CD14-positive monocyte (primary cell): ENCODE data around the gene FAM169A. TPM values are rescaled to one million over a fixed set of nuclear protein-coding genes. Genes with fewer than 3 reads are reported as not detected.
"Not testable (repeated sequence)": the region's sequence is repeated elsewhere in the genome, so short reads cannot be mapped to it uniquely, and the experiment has no call there.

Source experiments
- DNase-seq, 3 donors: peaks; one replicate each; pipeline ENCODE4 v3.0.0-alpha.2; 2011 to 2022
- H2AFZ ChIP-seq: 2 replicates; pipeline ENCODE4 v1.6.0; 2012; ENCODE audit warnings: mild to moderate bottlenecking, low read depth, low read length, inconsistent platforms; ENCODE audit not compliant: insufficient read depth, poor library complexity, severe bottlenecking
- H3K27ac ChIP-seq, 2 donors: 1 replicate in 1 of 2; 2 replicates in 1 of 2; pipeline ENCODE4 v1.5.1; 2012 to 2013; ENCODE audit warnings: low read length in 2 of 2, control low read depth in 1 of 2, inconsistent platforms in 1 of 2, low read depth in 1 of 2, mild to moderate bottlenecking in 1 of 2
- H3K27me3 ChIP-seq, 2 donors: one replicate each; pipeline versions ENCODE4 v1.6.0 to v1.6.1; 2011 to 2013; ENCODE audit warnings: low read length in 2 of 2; ENCODE audit not compliant: control insufficient read depth in 2 of 2, insufficient read depth in 2 of 2
- H3K36me3 ChIP-seq, 2 donors: replicated peaks in 1 of 2; 1 replicate in 1 of 2; 2 replicates in 1 of 2; pipeline versions ENCODE4 v1.5.1 to v1.6.1; 2012 to 2013; ENCODE audit warnings: low read length in 2 of 2, control low read depth in 1 of 2, inconsistent platforms in 1 of 2, mild to moderate bottlenecking in 1 of 2; ENCODE audit not compliant: insufficient read depth in 2 of 2, control insufficient read depth in 1 of 2
- H3K4me1 ChIP-seq, 2 donors: 1 replicate in 1 of 2; 2 replicates in 1 of 2; pipeline versions ENCODE4 v1.5.1 to v1.6.1; 2012 to 2013; ENCODE audit warnings: low read length in 2 of 2, control low read depth in 1 of 2, inconsistent platforms in 1 of 2, mild to moderate bottlenecking in 1 of 2, moderate library complexity in 1 of 2; ENCODE audit not compliant: insufficient read depth in 2 of 2, control insufficient read depth in 1 of 2
- H3K4me2 ChIP-seq: replicated peaks from 2 replicates; pipeline ENCODE3; 2012; ENCODE audit warnings: low read length, moderate library complexity, mild to moderate bottlenecking; ENCODE audit not compliant: poor library complexity, severe bottlenecking; ENCODE audit errors: extremely low read depth
- H3K4me3 ChIP-seq, 3 experiments: fragments of 200-600 bp in 1 of 3; sonication (generic) in 1 of 3; replicated peaks in 1 of 3; 1 replicate in 2 of 3; 2 replicates in 1 of 3; pipeline ENCODE4 v1.5.1; 2011 to 2013; ENCODE audit warnings: low read length in 3 of 3, mild to moderate bottlenecking in 3 of 3, control low read depth in 2 of 3, low read depth in 2 of 3, inconsistent platforms in 1 of 3, moderate library complexity in 1 of 3
- H3K79me2 ChIP-seq: 2 replicates; pipeline ENCODE4 v1.6.0; 2012; ENCODE audit warnings: mild to moderate bottlenecking, control low read depth, inconsistent platforms, low read length, moderate library complexity; ENCODE audit not compliant: insufficient read depth
- H3K9ac ChIP-seq: 2 replicates; pipeline ENCODE4 v1.6.0; 2017; ENCODE audit warnings: low read length, mild to moderate bottlenecking; ENCODE audit not compliant: insufficient read depth, poor library complexity, severe bottlenecking
- H3K9me3 ChIP-seq, 2 donors: replicated peaks in 1 of 2; 1 replicate in 1 of 2; 2 replicates in 1 of 2; pipeline versions ENCODE4 v1.5.1 to v1.6.1; 2012 to 2013; ENCODE audit warnings: low read length in 2 of 2, control low read depth in 1 of 2; ENCODE audit not compliant: control insufficient read depth in 1 of 2, insufficient read depth in 1 of 2
- H4K20me1 ChIP-seq: 2 replicates; pipeline ENCODE4 v1.6.0; 2012; ENCODE audit warnings: mild to moderate bottlenecking, low read length, control low read depth, moderate library complexity; ENCODE audit not compliant: insufficient read depth
- H3K27ac Mint-ChIP-seq, 7 donors: one replicate each; pipeline ENCODE4 v1.8.0; 2020; ENCODE audit warnings: mild to moderate bottlenecking in 7 of 7, mixed read lengths in 7 of 7, moderate library complexity in 6 of 7, inconsistent platforms in 2 of 7
- H3K27me3 Mint-ChIP-seq, 3 donors: one replicate each; pipeline ENCODE4 v1.8.0; 2021 to 2022; ENCODE audit warnings: low read depth in 3 of 3, mild to moderate bottlenecking in 3 of 3, mixed read lengths in 3 of 3, moderate library complexity in 3 of 3, inconsistent platforms in 1 of 3
- H3K36me3 Mint-ChIP-seq, 2 donors: one replicate each; pipeline ENCODE4 v1.8.0; 2020; ENCODE audit warnings: mixed read lengths in 2 of 2, inconsistent platforms in 1 of 2, mild to moderate bottlenecking in 1 of 2
- H3K4me1 Mint-ChIP-seq: one replicate; pipeline ENCODE4 v1.8.0; 2020; ENCODE audit warnings: mild to moderate bottlenecking, mixed read lengths
- H3K4me3 Mint-ChIP-seq, 2 donors: one replicate each; pipeline ENCODE4 v1.8.0; 2020; ENCODE audit warnings: mild to moderate bottlenecking in 2 of 2, mixed read lengths in 2 of 2, moderate library complexity in 1 of 2
- H3K9me3 Mint-ChIP-seq, 7 donors: one replicate each; pipeline ENCODE4 v1.8.0; 2020 to 2022; ENCODE audit warnings: mixed read lengths in 7 of 7, mild to moderate bottlenecking in 6 of 7, moderate library complexity in 6 of 7, inconsistent platforms in 2 of 7
- WGBS: methylation state at CpG from one replicate; pipeline ENCODE4 v1.1.5; 2013; ENCODE audit warnings: missing lambda C conversion rate; ENCODE audit not compliant: insufficient coverage; 5-methylcytosine and 5-hydroxymethylcytosine counted together
- intact Hi-C, 2 donors: fragments of 100-400 bp; cut with micrococcal nuclease; formaldehyde crosslinking; loops; one replicate each; pipeline versions ENCODE4 v1.15.0 to v1.15.1; 2023
- polyA plus RNA-seq, 3 donors: library from polyadenylated mRNA; depleted of rRNA in 1 of 3; unstranded in 2 of 3; stranded (reverse) in 1 of 3; fragments of 300-500 nt in 2 of 3; fragments of >200 nt in 1 of 3; fragmentation: Illumina TruSeq in 2 of 3; gene quantifications; 1 replicate in 2 of 3; 2 replicates in 1 of 3; pipeline ENCODE4 v1.2.3, GENCODE V29; 2012 to 2021

Gene FAM169A
- polyA plus RNA-seq, 3 donors = not detected

DNA sequence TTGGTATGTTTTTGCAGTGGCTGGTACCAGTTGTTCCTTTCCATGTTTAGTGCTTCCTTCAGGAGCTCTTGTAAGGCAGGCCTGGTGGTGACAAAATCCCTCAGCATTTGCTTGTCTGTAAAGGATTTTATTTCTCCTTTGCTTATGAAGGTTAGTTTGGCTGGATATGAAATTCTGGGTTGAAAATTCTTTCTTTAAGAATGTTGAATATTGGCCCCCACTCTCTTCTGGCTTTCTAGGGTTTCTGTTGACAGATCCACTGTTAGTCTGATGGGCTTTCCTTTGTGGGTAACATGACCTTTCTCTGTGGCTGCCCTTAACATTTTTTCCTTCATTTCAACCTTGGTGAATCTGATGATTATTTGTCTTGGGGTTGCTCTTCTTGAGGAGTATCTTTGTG, 43.7 kb upstream of the FAM169A start:
- H3K4me1 Mint-ChIP-seq = not testable (repeated sequence)

DNA sequence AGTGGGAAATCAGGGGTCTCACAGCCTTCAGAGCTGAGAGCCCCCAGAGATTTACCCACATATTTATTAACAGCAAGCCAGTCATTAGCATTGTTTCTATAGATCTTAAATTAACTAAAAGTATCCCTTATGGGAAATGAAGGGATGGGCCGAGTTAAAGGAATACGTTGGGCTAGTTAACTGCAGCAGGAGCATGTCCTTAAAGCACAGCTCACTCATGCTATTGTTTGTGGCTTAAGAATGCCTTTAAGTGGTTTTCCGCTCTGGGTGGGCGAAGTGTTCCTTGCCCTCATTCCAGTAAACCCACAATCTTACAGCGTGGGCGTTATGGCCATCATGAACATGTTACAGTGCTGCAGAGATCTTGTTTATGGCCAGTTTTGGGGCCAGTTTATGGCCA, 42.0 kb upstream of the FAM169A start:
- H3K27me3 ChIP-seq, H3K9me3 ChIP-seq, intact Hi-C loops, H3K27ac Mint-ChIP-seq, H3K4me1 Mint-ChIP-seq, H2AFZ ChIP-seq, DNase-seq, H3K36me3 ChIP-seq, H3K36me3 Mint-ChIP-seq, H3K4me3 ChIP-seq, H3K79me2 ChIP-seq, H3K27ac ChIP-seq, H3K4me2 ChIP-seq, H3K9ac ChIP-seq, H3K4me3 Mint-ChIP-seq, H4K20me1 ChIP-seq, H3K4me1 ChIP-seq, H3K27me3 Mint-ChIP-seq: not testable (repeated sequence)
- H3K9me3 Mint-ChIP-seq = peaks cover 3 to 18% (median 5%) of the 10 kb centered on the region in 7 donors
- WGBS = no CpG with 5 or more reads among the region's 6 CpGs

More for the DNA sequence above, 43.7 kb upstream of the FAM169A start:
- not testable (repeated sequence) for H3K27ac ChIP-seq, H3K4me1 ChIP-seq, H3K9me3 ChIP-seq, H2AFZ ChIP-seq, H3K27ac Mint-ChIP-seq, H3K9ac ChIP-seq, H3K27me3 ChIP-seq, H3K4me2 ChIP-seq, H3K79me2 ChIP-seq, H3K4me3 ChIP-seq, H4K20me1 ChIP-seq, DNase-seq, H3K36me3 ChIP-seq, H3K36me3 Mint-ChIP-seq, H3K27me3 Mint-ChIP-seq, H3K4me3 Mint-ChIP-seq
- intact Hi-C loops = loop anchor here in 1 of 2 donors (10.0 kb wide), 2 partner anchors 235 to 1005 kb away; no protein-coding TSS in a partner anchor
- H3K9me3 Mint-ChIP-seq = peaks cover 3 to 18% (median 5%) of the 10 kb centered on the region in 7 donors

DNA sequence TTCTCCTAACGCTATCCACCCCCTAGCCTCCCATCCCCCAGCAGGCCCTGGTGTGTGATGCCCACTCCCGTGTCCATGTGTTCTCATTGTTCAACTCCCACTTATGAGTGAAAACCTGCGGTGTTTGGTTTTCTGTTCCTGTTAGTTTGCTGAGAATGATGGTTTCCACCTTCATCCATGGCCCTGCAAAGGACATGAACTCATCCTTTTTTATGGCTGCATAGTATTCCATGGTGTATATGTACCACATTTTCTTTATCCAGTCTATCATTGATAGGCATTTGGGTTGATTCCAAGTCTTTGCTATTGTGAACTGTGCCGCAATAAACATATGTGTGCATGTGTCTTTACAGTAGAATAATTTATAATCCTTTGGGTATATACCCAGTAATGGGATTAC, 38.5 kb upstream of the FAM169A start:
- H3K27me3 Mint-ChIP-seq, H3K36me3 ChIP-seq, H3K9me3 ChIP-seq, H3K4me2 ChIP-seq, H2AFZ ChIP-seq, H3K4me3 Mint-ChIP-seq, H3K79me2 ChIP-seq, intact Hi-C loops, H3K4me1 Mint-ChIP-seq, H4K20me1 ChIP-seq, H3K27ac Mint-ChIP-seq, H3K4me3 ChIP-seq, H3K27ac ChIP-seq, DNase-seq, H3K9ac ChIP-seq, H3K4me1 ChIP-seq, H3K36me3 Mint-ChIP-seq, H3K27me3 ChIP-seq: not testable (repeated sequence)
- no CpG with 5 or more reads among the region's 4 CpGs for WGBS
- H3K9me3 Mint-ChIP-seq = peaks cover 0 to 13% (median 1%) of the 10 kb centered on the region in 7 donors
